Activated CD8-positive, alpha-beta memory T cell treated with anti-CD3 and anti-CD28 coated beads for 24 hours (primary cell): ENCODE data around the gene CYP27C1.

Experiments used
- DNase-seq: peaks from one replicate; pipeline ENCODE4 v3.0.0-alpha.2; 2020

The CYP27C1 gene

DNA sequence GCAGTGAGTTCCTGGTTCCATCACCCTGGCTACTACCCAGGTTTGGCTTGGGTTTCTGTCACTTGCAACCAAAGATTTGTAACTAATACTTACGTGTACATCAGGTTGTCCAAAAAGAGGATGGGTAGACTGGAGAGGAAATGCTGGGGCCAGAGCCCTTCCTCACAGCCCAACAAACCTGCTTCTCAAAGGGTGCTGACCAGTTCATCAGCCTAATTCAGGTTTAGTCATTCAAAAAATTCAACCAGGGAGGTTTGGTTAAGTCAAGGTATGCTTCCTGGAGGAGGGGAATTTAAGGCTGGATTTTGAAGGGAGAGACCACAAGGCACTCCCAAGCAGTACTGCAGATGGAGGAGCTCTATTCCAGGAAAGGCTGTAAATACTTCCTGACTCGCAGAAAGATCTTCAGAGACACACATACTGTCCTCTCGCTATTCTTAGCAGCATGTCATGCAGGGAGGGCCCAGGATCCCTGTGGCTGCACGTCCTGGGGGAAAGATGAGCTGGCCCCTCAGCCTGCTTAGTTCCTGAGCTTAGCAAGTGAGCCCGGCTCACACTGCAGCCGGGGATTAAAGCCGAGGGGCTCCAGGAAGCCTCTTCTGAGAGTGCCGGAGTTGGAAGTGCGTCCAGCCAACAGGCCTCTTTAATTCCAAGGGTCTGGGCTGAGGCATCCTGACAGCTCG, 73.1 kb downstream of the CYP27C1 start:
- DNase-seq = peak; percentile 9

DNA sequence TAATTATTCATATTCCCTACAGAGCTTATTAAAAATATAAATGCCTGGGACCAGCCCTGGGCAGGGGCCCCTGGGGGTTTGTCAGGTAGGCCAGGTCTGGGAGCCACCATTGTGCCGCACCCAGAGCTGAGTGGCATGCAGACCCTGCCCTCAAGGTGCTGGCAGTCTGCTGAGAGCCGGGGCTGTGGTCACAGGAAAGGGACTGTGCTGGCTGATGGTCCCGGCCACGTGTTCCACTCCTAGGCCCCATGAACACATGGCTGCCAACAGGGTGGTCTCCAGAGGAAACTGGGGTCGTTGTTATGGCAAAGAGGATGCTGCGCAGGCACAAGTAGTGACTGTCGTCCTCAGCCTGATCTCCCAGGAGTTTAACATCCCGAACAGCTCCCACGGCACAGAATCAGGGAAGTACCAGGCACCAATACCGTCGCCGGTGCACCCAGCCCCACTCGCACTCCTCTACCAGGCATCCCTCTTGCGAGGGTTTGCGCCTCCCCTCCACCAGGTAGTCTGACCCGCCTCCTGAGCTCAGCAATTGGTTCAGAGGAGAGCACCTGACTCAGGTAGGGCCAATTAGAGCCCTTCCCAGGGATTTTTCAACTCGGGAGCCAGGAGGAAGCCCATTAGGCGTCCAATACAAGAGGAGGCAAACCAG, 73.9 kb downstream of the CYP27C1 start:
- peak; percentile 30 for DNase-seq

DNA sequence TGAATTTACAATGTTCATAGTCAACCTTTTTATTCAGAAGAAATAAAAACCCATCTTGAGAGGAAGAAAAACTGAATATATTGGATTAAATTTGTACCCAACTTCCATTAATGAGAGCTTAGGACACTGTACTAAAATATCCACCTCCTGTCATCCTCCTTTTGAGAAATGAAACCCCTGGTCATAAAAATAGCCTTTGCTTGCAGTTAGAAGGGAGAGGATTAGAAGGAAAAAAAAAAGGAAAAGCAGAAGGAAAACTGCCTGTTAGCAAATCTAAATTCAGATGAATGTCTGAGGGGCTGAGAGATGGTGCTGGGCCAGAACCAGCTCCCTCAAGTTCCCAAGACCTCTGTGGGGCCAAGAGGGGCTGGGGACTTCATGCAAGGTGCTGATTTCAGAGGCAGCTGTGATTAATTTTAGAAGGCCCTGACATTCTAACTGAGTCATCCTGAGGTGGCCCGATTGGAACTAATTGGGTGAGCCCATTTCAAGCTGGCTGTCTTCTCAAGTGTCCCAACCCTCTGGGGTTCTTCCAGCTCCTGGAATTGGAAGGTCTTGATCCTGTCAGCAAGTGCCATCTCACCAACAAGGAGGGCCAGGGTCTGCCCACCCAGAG, 74.7 kb downstream of the CYP27C1 start:
- DNase-seq = peak; percentile 42

DNA sequence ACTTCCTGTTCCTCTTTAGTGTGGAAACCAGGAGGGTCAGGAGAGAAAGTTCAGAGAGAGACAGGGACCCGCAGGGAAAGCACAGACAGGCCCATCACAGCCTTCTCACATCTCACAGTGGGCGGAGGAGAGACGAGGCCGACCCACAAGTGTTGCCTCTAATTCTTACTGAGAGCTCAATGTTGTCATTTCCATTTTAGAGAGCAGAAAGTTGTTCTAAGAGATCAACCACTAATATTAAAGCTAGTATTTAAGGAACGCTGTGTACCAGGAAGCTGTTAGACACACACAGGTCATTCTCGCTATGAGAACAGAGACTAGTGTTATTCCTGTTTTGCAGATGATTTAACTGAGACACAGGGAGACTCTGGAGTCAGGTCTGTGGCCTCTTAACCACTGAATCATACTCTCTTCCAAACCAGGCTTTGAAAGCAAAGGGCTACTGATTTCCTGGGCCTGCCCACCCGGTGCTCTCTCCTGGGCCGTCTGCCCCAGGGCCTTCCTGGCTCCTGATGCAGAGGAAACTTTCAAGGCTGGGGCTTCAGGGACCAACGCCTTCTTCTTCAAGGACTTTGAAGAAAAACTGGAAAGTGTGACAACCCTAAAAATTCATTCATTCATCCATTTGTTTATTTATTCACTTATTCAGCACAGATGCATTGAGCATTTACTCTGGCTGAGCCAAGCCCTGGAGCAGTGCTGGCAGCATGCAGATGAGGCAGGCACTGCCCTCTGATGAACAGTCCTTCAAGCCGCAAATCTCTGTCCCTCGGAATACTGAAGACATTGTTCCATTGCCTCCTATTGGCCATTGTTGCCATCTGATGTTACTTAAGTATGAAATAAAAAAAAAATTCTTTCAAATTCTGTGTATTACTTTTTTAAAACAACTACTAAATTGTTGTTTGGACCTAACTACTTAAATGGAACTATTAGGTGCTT, 76.0 kb downstream of the CYP27C1 start:
- DNase-seq = peak; percentile 11

DNA sequence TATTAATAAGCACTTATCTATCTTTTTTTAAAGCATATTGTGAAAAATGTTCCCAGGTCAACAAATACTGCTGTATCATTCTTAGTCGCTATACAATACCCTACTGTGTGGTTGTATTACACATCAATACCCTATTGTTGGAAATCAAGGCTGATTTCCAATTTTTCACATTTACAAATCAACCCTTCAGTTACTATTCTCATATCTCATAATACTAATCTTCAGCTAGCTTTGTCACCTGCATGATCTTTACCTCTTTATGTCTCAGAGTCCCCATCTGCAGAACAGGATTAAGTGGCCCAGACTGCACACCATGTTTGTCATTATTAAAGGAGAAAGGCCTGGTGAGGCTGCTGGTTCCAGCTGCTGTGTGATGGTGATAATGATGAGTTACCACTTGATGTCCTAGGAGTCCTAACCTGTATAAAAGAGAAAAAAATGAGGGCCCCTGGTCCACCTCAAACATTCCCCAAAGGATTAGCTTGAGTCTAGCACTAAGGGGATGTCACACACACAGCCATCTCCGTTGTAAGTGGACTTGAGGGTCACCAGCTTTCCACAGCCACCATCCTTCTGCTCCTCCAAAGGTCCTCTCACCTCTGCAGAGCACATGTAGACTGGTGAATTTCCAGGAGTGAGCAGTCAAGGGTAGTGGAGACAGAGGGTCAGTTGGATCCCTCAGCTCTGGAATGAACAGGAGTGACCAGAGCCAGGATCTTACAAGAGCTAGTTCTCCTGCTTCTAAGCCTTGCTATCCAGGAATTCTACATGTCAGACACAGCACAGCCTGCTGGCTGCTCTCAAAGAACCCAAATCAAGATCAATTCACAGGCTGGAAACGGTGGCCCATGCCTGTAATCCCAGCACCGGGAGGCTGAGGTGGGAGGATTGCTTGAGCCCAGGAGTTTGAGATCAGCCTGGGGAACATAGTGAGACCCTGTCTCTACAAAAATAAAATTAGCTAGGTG, 77.2 kb downstream of the CYP27C1 start:
- DNase-seq = peak; percentile 37

DNA sequence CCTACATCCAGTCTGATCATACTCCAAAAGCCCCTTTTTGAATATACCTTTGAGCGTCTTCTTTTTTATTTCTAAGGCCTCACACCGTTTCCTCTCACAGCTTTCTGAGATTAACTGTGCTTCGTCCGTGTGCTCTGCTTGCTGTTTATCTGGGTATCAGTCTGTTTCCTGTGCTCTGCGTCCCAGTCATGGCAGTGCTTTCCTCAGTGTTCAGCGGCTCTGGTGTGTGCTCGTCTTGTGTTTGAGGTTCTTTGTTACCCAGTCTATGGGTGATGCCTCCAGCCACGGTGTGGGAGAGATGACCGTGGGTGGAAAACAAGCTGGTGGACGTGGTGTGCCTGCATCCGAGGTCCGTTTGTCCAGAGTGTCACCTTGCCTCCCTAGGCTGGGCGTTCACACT, 79.6 kb downstream of the CYP27C1 start:
- no peak for DNase-seq

DNA sequence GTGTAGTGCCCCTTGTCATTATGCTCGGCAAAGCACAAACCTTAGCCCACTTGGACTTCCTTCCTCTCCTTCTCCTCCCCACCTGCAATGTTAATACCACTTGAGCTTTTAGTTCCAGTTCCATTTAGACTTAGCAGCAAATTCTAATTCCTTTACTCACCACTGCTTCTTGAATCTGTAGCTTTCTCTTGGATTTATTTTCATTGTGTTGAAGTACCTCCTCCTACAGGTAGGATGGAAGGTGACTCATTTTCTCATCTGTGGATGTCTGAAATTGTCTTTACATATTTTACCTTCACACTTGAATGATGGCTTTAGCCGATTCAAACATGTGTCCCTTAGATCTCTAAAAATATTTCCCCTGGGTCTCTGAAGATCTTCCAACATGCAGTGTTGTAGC, 80.3 kb downstream of the CYP27C1 start:
- no peak for DNase-seq

DNA sequence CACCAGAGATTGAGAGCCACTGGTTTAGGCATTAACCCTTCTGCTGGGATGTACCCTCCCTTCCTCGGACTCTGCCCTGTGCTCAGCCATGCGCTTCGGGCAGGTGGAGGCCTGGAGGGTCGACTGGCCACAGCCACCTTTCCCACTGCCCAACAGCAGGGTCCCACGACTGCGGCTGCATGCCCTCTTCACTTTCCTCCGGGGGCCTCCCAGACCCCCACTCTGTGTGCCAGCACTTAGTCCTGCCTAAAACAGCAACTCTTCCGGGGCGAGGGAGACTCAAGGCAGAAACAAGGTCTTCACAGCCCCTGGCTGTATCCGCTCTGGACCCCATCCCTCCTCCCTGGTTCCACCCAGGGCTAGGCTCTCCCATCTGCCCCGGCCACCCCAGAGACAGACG, 81.8 kb downstream of the CYP27C1 start:
- peak; percentile 3 for DNase-seq

DNA sequence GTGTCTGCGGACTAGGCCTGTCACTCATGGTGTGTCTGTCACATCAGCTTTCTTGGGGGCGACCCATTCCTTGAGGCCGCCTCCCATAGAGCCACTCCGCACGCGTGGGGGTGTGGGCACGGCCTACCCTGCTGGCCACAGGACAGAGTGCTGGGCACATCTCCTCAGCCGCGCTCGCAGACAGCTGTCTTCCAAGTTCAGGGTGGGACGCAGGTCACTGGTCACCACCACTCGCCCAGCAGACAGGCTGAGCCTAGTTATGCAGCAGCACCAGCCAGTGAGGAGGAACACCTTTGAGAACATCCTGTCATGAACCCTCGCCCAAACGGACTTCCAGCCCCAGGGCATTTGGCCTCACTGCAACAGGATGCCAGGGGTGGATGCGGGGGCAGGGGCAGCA, 82.4 kb downstream of the CYP27C1 start:
- no peak for DNase-seq

DNA sequence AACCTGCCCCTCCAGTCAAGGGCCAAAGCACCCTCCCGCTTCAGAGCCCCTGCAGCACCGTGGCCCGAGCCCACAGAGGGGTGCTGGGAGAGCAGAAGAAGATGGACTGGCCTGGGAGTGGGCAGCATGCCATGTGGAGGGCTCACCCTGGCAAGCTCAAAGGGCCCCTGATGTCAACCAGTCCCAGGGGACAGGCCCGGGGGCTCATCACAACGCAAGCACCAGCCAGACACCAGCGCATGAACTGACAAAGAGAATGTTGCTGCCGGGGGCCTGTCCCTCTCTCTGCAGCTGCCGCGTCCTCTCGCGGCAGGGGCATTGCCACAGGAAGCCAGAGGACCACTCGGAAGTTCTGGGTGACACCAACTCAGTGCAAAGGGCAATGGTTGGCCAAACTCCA, 82.9 kb downstream of the CYP27C1 start:
- DNase-seq = no peak

DNA sequence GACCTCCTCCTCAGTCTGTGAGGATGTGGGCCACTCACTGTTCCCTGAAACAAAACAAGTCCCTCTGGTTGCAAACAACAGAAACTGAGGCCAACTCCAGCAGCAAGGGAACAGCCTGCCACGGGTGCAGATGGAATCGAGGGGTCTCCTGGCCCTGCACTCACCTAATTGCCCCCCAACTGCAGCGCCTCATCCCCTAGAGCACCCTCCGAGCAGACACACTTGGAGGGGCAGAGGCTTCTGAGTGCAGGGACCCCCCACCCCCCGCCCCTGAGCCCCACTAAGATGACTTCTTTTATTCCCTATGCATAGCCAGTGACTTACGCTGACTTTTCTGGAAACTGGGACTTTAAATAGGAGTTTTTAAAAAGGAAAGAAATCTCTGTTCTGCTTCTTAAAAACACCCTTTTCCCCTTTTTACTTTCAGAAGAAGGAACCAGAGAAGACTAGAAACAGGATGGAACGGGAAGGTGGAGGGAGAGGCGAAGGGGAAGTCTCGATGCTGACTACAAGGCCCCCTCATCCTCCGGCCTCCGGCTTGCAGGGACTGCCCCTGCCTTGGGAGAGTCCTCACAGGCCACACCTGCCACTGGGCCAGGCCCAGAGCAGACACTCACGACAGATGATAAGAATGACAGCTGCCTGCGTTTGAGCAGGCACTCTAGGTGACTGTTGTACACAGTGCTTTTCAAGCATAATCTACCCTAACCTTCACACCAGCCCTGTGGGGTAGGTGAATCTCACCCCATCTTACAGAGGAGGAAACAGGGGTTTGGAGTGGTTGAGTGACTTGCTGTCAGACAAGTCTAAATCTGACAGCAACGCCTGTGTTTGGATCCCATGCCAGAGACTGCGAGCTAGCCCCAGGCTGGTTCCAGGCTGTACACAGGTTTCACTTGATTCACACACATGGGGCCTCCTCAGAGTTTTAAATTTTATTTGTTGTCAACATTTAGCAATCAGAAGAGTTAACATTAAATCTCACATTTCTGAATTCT, 85.0 kb downstream of the CYP27C1 start:
- DNase-seq = no peak

DNA sequence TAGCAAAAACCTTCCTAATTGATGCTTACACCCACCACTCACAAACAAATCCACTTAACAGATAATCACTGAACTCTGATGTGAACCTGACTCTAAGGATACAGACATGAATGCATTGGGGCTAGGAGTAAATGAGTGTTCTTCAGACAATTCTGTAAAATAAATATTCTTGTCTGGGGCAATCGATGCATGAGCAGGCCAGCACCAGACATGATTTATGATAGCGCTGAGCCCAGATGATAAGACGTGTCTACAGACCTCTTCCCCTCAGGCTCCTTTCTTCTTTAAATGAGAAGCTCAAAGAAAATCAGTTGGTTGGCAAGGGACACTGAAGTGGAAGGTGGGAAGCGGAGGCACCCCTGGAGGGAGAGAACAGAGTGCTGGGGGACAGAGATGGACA, 85.9 kb downstream of the CYP27C1 start:
- no peak for DNase-seq
